IPS DF 4.7 (cell line): ENCODE results near the gene ELK3.

Experiments
- DNase-seq: peaks from one replicate; pipeline ENCODE4 v3.0.0-alpha.2; 2013; ENCODE audit warnings: low spot score; ENCODE audit errors: extremely low read depth

The ELK3 gene

GRCh38 chr12:96193725-96194575 lies at the start of gene ELK3:
Gene ELK3 (plus strand): TSS chr12:96194375.
- DNase-seq, result no peak

DNA sequence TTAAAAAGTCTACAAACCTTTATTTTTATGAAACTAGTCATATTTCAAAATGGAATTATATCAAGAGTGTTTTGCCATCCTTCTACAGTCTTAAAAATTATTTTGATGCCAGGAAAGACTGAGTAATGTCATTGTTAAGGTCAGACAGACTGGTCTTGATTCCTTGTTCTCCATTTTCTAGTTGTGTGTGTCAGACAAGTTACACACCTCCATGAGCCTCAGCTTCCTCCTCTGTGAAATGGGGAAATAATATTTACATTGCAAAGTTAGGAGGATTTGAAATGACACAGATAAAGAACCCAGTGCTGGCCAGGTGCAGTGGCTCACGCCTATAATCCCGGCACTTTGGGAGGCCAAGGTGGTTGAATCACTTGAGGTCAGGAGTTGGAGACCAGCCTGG lies 47.4 kb upstream of the ELK3 start:
- DNase-seq, result no peak

GRCh38 chr12:96150442-96150841 lies 43.7 kb upstream of the ELK3 start:
- DNase-seq, result no peak

DNA sequence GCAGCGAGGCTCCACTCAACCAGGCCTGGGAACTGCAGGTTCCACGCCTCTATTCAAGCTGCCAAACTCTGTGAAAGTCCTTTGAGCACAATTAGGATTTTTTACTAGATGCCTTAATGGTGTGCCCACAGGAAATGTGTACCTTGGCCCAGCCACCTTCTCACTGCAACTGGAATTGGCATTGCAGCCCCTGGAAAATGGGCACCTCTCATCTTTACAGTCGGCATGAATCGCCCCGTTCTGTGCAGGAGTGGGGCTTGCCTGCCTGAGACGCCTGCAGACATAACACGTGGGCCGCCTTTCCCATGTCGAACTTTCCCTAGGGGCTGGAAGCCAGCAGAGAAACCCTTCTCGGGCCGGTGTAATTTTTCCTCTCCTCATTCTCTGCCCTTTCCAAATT lies 42.0 kb upstream of the ELK3 start:
- no peak for DNase-seq

GRCh38 chr12:96153131-96153725 lies 40.9 kb upstream of the ELK3 start:
- DNase-seq, result no peak

DNA sequence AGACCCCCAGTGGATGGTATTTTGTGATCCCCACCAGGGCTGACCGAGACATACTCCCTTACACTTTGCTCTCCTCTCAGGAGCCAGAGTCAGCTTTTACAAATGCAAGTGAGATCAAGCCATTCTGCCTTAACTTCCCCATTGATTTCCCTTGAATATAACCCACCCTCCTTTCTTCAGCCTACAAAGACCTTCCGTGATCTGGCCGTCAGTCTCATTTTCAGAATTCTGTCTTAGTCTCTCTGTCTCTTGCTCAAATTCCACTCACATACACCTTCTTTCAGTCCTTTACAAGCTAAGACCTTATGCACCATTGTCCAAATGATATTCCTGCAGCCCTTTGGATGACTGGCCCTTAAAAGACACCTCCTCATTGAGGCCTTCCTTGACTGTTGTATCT lies 39.0 kb upstream of the ELK3 start:
- DNase-seq, result no peak

GRCh38 chr12:96155781-96156180 lies 38.4 kb upstream of the ELK3 start:
- no peak for DNase-seq

DNA sequence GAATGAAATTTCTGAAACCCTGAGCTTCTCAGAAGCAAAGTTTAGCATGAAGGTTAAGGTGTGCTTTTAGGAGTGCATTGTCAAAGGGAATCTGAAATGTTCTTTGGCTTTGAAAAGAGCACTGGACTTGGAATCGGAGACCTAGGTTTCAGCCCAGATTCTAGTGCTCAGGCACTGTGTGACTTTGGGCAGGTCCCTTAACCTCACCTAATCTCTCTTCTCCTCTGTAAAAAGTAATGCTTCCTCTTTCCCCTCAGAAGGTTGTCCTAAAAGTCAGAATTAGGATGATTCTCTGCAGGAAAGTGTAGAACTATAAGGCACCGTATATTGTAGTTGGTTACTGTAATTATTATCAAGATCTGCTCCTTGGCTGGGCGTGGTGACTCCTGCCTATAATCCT lies 38.0 kb upstream of the ELK3 start:
- no peak for DNase-seq

DNA sequence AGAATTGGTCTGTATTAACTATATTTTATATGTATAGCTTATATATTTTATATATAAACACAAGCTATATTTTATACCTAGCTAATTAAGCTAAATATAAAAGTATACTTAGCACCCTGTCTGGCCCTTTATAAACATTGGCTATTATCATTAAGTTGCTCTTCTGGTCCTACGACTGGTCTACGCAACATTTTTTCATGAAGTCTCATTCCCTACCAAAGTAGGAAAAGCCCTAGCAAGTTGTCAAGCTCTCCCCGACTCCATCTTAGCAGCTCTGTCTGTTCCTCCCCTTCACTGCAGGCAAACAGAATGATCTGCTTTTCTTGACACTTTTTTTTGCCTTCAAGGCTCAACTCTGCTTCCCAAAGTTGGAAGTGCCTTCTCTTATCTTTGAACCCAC lies 36.7 kb upstream of the ELK3 start:
- DNase-seq, result no peak

- DNase-seq, result no peak
Observed at GRCh38 chr12:96164951-96165811, 29.0 kb upstream of the ELK3 start.

GRCh38 chr12:96166765-96167164 lies 27.4 kb upstream of the ELK3 start:
- DNase-seq, result no peak

DNA sequence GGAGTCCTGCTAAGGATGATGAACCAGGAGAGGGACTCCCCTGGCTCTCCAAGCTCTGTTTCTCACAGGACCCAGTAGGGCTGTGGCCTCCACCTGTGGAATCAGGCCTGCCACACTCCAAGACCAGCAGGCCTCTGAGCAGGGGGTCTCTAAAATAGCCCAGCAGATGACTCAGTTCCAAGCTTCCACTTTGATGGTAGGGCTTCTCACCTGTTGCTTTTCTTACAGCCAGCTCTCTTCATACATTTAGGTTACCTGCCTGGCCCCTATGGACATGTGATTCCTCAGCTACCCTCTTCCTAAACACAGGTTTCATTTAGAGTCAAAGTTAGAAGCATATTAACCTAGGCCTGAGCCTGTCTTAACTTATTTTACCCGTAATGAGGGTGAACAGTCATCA lies 26.7 kb upstream of the ELK3 start:
- no peak for DNase-seq

GRCh38 chr12:96170328-96170727 lies 23.8 kb upstream of the ELK3 start:
- no peak for DNase-seq

DNA sequence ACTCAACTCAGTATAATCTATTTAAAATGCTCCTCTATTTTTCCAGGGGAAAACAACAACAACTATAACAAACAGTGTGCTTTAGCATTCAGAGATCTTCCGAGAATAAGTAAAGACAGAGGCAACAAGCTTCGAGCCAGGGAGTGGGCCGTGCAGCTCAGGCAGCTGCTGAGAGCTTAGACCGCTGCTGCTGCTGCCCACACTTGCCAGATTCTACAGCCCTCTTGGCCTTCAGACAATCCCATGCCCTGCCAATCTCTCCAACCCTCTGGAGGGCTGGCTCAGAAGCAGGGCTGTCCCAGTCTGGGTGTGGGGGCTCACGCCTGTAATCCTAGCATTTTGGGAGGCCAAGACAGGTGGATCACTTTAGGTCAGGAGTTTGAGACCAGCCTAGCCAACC lies 23.4 kb upstream of the ELK3 start:
- DNase-seq, result no peak

GRCh38 chr12:96171905-96172304 lies 22.3 kb upstream of the ELK3 start:
- DNase-seq, result no peak

GRCh38 chr12:96172981-96173380 lies 21.2 kb upstream of the ELK3 start:
- DNase-seq, result no peak

- DNase-seq, result no peak
Observed at GRCh38 chr12:96176575-96176974, 17.6 kb upstream of the ELK3 start.

DNA sequence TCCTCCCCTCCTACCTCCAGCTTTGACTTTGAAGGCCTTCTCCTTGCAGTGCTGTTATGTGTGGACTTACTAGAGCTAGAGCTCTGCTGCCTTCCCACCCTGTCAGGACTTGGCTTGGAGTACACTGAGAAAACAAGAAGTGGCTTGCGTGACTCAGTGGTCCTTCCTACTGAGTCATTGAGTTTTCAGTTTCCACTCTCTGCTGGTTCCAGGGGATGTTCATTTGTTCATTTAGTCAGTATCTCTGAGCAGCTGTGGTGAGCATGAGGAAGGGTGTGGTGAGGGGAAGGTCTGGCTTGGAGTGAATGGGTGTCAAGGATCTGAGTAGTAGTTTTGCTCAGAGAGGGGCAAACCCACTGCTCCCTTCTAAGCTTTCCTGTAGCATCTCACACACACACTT lies 17.2 kb upstream of the ELK3 start:
- DNase-seq, result no peak

DNA sequence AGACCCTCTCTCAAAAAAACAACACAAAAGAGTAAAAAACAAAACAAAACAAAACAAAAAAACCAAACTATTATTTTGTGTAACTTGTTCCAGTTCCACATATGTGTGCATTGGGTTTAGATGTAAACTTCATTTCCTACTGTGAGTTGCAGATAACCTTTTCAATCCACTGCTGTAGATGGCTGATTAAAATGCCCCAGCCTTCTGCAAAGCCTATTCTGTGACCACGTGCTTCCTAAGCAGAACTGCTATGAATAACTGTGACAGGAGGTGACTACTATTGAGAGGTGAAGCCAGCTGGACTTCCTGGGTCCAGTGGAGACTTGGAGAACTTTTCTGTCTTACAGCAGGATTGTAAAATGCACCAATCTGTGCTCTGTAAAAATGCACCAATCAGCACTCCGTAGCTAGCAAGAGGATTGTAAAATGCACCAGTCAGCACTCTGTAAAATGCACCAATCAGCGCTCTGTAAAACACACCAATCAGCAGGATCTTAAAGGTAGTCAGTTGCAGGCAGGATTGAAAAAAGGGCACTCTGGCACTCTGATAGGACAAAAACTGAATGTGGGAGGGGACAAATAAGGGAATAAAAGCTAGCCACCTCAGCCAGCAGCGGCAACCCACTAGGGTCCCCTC lies 10.3 kb upstream of the ELK3 start:
- no peak for DNase-seq

DNA sequence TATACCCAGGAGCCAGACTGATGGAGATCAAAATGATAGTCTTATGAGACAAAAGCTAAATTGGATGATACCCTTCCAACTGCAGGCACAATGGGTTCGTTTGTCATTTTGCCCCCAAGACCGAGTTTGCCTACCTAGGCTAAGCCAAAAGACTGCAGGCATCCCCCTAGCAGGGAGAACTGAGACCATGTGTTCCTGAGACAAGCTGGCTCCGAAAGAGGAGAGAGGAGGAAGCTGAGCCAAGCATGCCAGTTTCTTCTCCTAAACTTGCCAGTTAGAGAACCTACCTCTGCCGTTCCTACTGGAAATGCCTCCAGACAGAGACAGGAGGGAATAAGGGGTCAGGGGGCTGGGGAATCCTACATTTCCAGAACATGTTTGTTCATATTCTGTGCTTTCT lies 8.3 kb upstream of the ELK3 start:
- no peak for DNase-seq

- no peak for DNase-seq
Observed at GRCh38 chr12:96186607-96187301, 7.4 kb upstream of the ELK3 start.
